Ectodermal cell (in vitro differentiated cells): Measurements from ENCODE around the gene QRICH1.
"Not testable (repeated sequence)": the region's sequence is repeated elsewhere in the genome, so short reads cannot be mapped to it uniquely, and the experiment has no call there.

Source experiments
- H3K27ac ChIP-seq: 2 replicates; pipeline ENCODE4 v1.7.0; 2013; ENCODE audit warnings: mild to moderate bottlenecking, low read depth, low read length; ENCODE audit not compliant: insufficient read depth, poor library complexity, severe bottlenecking
- H3K27me3 ChIP-seq: 2 replicates; pipeline ENCODE4 v1.7.0; 2013; ENCODE audit warnings: mild to moderate bottlenecking, low read length; ENCODE audit not compliant: insufficient read depth, control insufficient read depth, poor library complexity, severe bottlenecking
- H3K36me3 ChIP-seq: one replicate; pipeline ENCODE4 v1.7.0; 2013; ENCODE audit warnings: low read length; ENCODE audit not compliant: control insufficient read depth, insufficient read depth
- H3K4me1 ChIP-seq: one replicate; pipeline ENCODE4 v1.7.0; 2013; ENCODE audit warnings: low read length; ENCODE audit not compliant: control insufficient read depth, insufficient read depth
- H3K4me3 ChIP-seq: 2 replicates; pipeline ENCODE4 v1.7.0; 2013; ENCODE audit warnings: low read depth, low read length, control low read depth; ENCODE audit not compliant: insufficient read depth
- H3K9me3 ChIP-seq: 2 replicates; pipeline ENCODE4 v1.7.0; 2013; ENCODE audit warnings: mild to moderate bottlenecking, low read length, moderate library complexity; ENCODE audit not compliant: control insufficient read depth
- WGBS, 2 experiments: methylation state at CpG; one replicate each; pipeline ENCODE4 v1.1.7; 2013; ENCODE audit warnings: missing lambda C conversion rate in 2 of 2; 5-methylcytosine and 5-hydroxymethylcytosine counted together

QRICH1 gene

GRCh38 chr3:49008627-49009026 is 85.2 kb downstream of the QRICH1 start:
- 95 to 97% methylated on average over 5 of the region's 5 CpGs for WGBS, 2 experiments
- not testable (repeated sequence) for H3K27ac ChIP-seq

GRCh38 chr3:49007771-49008528 is 85.9 kb downstream of the QRICH1 start:
- H3K36me3 ChIP-seq: peaks cover 20% of the 10 kb centered on the region
- H3K27me3 ChIP-seq: no peaks in the 10 kb centered on the region
- peak overlapping the region; percentile 85 for H3K4me3 ChIP-seq
- peak overlapping the region; percentile 95 for H3K27ac ChIP-seq
- H3K9me3 ChIP-seq: no peaks in the 10 kb centered on the region
- peaks cover 8% of the 10 kb centered on the region for H3K4me1 ChIP-seq
- 18% methylated on average over 41 of the region's 41 CpGs for WGBS, 2 experiments

More at GRCh38 chr3:49008627-49009026, 85.2 kb downstream of the QRICH1 start:
- Histone ChIP-seq H3K36me3 (peaks cover 20% of the 10 kb centered on the region), H3K4me3 (peak overlapping the region; percentile 85)
- not testable (repeated sequence) for H3K27me3 ChIP-seq, H3K9me3 ChIP-seq, H3K4me1 ChIP-seq

- Histone ChIP-seq H3K27ac (peak within 1 kb of the TSS; percentile 95), H3K27me3 (no peaks in the 10 kb centered on the region), H3K9me3 (no peaks in the 10 kb centered on the region), H3K4me3 (peak within 1 kb of the TSS; percentile 85), H3K36me3 (peaks cover 19% of the 10 kb centered on the region), H3K4me1 (peaks cover 8% of the 10 kb centered on the region)
- 0% methylated on average over 65 of the region's 65 CpGs for WGBS, 2 experiments
Measured at GRCh38 chr3:49007068-49007770, 86.7 kb downstream of the QRICH1 start, which contains the start of gene WDR6. Gene WDR6 (plus strand): TSS chr3:49007391. CDS start chr3:49007432, 41 bp downstream.

GRCh38 chr3:49006408-49007067 is 87.3 kb downstream of the QRICH1 start:
- H3K36me3 ChIP-seq: peaks cover 13% of the 10 kb centered on the region
- 8% methylated on average over 32 of the region's 32 CpGs for WGBS, 2 experiments
- peaks cover 8% of the 10 kb centered on the region for H3K4me1 ChIP-seq
- H3K4me3 ChIP-seq: peak overlapping the region; percentile 85
- H3K9me3 ChIP-seq: no peaks in the 10 kb centered on the region
- H3K27me3 ChIP-seq: no peaks in the 10 kb centered on the region
- peak overlapping the region; percentile 31 for H3K27ac ChIP-seq

- no peak overlapping the region for H3K27ac ChIP-seq
- no peaks in the 10 kb centered on the region for H3K9me3 ChIP-seq
- WGBS, 2 experiments: 94 to 95% methylated on average over 5 of the region's 5 CpGs
Measured at GRCh38 chr3:49005998-49006397, 87.9 kb downstream of the QRICH1 start.

GRCh38 chr3:49005303-49005680 is 88.6 kb downstream of the QRICH1 start:
- H3K27me3 ChIP-seq: no peaks in the 10 kb centered on the region
- no peaks in the 10 kb centered on the region for H3K9me3 ChIP-seq
- no peak overlapping the region for H3K27ac ChIP-seq
- H3K4me3 ChIP-seq: no peak overlapping the region
- H3K4me1 ChIP-seq: peaks cover 8% of the 10 kb centered on the region
- H3K36me3 ChIP-seq: peaks cover 6% of the 10 kb centered on the region
- 90 to 98% methylated on average over 3 of the region's 3 CpGs for WGBS, 2 experiments

More at GRCh38 chr3:49005998-49006397, 87.9 kb downstream of the QRICH1 start:
- Histone ChIP-seq H3K36me3 (peaks cover 7% of the 10 kb centered on the region), H3K4me1 (peaks cover 8% of the 10 kb centered on the region), H3K27me3 (no peaks in the 10 kb centered on the region), H3K4me3 (no peak overlapping the region)

- Histone ChIP-seq H3K27ac (no peak overlapping the region), H3K27me3 (no peaks in the 10 kb centered on the region), H3K4me3 (no peak overlapping the region), H3K36me3 (peaks cover 6% of the 10 kb centered on the region), H3K4me1 (peaks cover 12% of the 10 kb centered on the region), H3K9me3 (no peaks in the 10 kb centered on the region)
- 94% methylated on average over 16 of the region's 16 CpGs for WGBS, 2 experiments
Measured at GRCh38 chr3:49004352-49005302, 89.2 kb downstream of the QRICH1 start.

GRCh38 chr3:49001155-49001554 is 92.7 kb downstream of the QRICH1 start:
- Histone ChIP-seq H3K4me1 (peaks cover 26% of the 10 kb centered on the region), H3K36me3 (no peaks in the 10 kb centered on the region), H3K27me3 (no peaks in the 10 kb centered on the region), H3K9me3 (no peaks in the 10 kb centered on the region), H3K4me3 (no peak overlapping the region), H3K27ac (no peak overlapping the region)
- 92 to 96% methylated on average over 6 of the region's 6 CpGs for WGBS, 2 experiments

GRCh38 chr3:48999085-48999858 is 94.6 kb downstream of the QRICH1 start:
- H3K27ac ChIP-seq: no peak overlapping the region
- 83 to 84% methylated on average over 8 of the region's 8 CpGs for WGBS, 2 experiments
- H3K36me3 ChIP-seq: no peaks in the 10 kb centered on the region
- peaks cover 26% of the 10 kb centered on the region for H3K4me1 ChIP-seq
- no peak overlapping the region for H3K4me3 ChIP-seq
- H3K27me3 ChIP-seq: no peaks in the 10 kb centered on the region
- H3K9me3 ChIP-seq: no peaks in the 10 kb centered on the region
